NB4 (cell line): Measurements from ENCODE around the gene AK8.

Experiments
- DNase-seq: peaks from one replicate; pipeline ENCODE4 v3.0.0; 2010; ENCODE audit warnings: low read depth
- H3K4me3 ChIP-seq: one replicate; pipeline ENCODE4 v1.5.1; 2011; ENCODE audit warnings: mild to moderate bottlenecking, low read depth, low read length, moderate library complexity
- MYC ChIP-seq: IDR thresholded peaks from 2 replicates; pipeline ENCODE4 v1.6.1; 2011; ENCODE audit warnings: low read depth, low read length
- POLR2A ChIP-seq: IDR thresholded peaks from 2 replicates; pipeline ENCODE4 v1.6.1; 2011; ENCODE audit warnings: mild to moderate bottlenecking; ENCODE audit not compliant: insufficient read length; ENCODE audit errors: extremely low read depth
- TF ChIP-seq, protein P1 (sequence below): IDR thresholded peaks from 2 replicates; pipeline ENCODE4 v1.6.1; 2011; ENCODE audit warnings: low read depth, low read length
- TF ChIP-seq, protein P2 (sequence below): IDR thresholded peaks from one replicate; pipeline ENCODE4 v1.5.1; 2012; ENCODE audit warnings: low read depth, low read length

The AK8 gene

DNA sequence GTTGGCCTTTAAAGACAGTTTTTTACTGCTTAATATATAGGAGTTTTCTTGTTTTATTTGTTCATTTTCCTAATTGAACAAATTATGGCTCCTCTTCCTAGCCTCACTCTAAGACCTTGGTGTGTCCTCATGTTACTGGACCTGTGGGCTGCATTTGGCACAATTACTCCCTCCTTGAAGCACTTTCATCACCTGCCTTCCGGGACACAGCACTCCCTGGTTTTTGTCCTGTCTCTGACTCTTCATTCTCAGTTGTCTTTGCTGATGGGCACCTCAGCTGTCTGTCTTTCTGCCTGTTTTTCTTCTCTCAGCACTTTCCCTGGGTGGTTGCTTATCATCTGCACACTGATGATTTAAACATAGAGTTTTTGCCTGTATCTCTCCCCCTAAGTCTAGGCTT is 194.2 kb downstream of the AK8 start:
- DNase-seq: no peak
- H3K4me3 ChIP-seq: no peak overlapping the region

DNA sequence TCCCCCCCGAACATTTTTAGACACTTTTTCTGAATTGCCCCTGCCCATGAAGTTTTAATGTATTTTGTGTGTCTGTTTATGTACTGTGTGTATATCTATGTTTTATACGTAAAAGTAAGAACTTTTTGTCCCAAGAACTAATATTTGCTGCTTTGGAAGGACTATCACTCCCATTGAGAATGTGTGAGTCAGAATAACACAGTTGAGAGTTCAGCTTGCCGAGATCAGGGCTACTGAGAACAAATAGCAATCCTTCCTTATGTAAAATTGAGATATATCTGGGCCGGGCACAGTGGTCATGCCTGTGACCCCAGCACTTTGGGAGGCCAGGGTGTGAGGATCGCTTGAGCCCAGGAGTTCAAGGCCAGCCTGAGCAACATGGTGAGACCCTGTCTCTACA is 196.5 kb downstream of the AK8 start:
- H3K4me3 ChIP-seq: no peak overlapping the region
- DNase-seq: no peak
- TF ChIP-seq MYC (no peak), POLR2A (no peak)
- TF ChIP-seq, protein P1, sequence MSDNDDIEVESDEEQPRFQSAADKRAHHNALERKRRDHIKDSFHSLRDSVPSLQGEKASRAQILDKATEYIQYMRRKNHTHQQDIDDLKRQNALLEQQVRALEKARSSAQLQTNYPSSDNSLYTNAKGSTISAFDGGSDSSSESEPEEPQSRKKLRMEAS: no peak
- TF ChIP-seq, protein P2, sequence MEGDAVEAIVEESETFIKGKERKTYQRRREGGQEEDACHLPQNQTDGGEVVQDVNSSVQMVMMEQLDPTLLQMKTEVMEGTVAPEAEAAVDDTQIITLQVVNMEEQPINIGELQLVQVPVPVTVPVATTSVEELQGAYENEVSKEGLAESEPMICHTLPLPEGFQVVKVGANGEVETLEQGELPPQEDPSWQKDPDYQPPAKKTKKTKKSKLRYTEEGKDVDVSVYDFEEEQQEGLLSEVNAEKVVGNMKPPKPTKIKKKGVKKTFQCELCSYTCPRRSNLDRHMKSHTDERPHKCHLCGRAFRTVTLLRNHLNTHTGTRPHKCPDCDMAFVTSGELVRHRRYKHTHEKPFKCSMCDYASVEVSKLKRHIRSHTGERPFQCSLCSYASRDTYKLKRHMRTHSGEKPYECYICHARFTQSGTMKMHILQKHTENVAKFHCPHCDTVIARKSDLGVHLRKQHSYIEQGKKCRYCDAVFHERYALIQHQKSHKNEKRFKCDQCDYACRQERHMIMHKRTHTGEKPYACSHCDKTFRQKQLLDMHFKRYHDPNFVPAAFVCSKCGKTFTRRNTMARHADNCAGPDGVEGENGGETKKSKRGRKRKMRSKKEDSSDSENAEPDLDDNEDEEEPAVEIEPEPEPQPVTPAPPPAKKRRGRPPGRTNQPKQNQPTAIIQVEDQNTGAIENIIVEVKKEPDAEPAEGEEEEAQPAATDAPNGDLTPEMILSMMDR: no peak

More for the DNA sequence above, 194.2 kb downstream of the AK8 start:
- no peak for TF ChIP-seq MYC
- no peak for TF ChIP-seq POLR2A
- TF ChIP-seq, protein P2: no peak
- TF ChIP-seq, protein P1: no peak

DNA sequence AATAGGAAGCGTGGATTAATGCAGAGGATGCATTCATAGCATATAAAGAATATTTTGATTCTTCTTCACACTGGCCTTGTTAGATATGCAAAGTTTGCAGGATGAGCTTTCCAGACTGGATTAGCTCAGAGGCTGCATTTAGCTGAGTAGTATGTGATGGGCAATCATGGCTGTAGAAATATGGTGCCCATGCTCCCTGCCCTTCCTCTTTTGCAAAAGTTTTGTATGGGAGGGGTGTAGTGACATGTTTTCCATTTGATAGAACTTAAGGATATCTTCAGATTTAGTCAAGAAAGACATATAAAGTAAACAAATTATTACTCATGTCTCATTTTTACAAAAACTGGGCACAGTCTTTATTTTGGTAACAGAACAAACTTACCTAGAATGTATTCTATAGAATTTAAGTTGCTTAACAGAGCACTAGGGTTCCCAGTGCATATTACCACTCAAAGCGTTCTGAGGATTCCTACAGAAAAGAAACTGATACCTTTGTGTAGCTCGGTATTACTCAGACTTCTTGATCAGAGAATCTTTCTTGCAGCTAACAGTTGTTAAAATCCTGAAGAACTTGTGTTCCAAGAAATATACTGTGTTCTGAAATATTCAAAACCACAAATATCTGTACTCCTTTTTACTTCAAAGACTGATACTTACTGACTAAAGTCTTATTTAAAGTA is 198.0 kb downstream of the AK8 start:
- TF ChIP-seq POLR2A (no peak), MYC (no peak)
- TF ChIP-seq, protein P2: no peak
- no peak overlapping the region for H3K4me3 ChIP-seq
- no peak for DNase-seq

DNA sequence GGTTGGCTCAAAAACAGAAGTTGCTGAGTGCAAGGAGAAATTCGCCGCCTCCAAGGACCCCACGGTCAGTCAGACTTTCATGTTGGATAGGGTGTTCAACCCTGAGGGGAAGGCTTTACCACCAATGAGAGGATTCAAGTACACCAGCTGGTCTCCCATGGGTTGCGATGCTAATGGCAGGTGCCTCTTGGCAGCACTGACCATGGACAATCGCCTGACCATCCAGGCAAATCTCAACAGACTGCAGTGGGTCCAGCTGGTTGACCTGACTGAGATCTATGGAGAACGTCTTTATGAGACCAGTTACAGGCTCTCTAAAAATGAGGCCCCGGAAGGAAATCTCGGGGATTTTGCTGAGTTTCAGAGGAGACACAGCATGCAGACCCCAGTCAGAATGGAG is 200.1 kb downstream of the AK8 start:
- no peak for TF ChIP-seq MYC
- TF ChIP-seq, protein P2: no peak
- no peak for TF ChIP-seq POLR2A
- TF ChIP-seq, protein P1: no peak

More for the DNA sequence above, 200.1 kb downstream of the AK8 start:
- DNase-seq: no peak
- H3K4me3 ChIP-seq: no peak overlapping the region
